Mesenchymal stem cell (in vitro differentiated cells and primary cell): ENCODE measurements around the gene ANKDD1A.

Source experiments
- DNase-seq: peaks from one replicate; pipeline ENCODE4 v3.0.0-alpha.2; 2013
- H2AFZ ChIP-seq: one replicate; pipeline ENCODE4 v1.6.1; 2013; ENCODE audit warnings: low read depth, mild to moderate bottlenecking, control low read depth, inconsistent platforms, low read length, moderate library complexity
- H2AK5ac ChIP-seq: 2 replicates; pipeline ENCODE4 v1.6.1; 2013; ENCODE audit warnings: low read length, moderate library complexity, mild to moderate bottlenecking, inconsistent platforms; ENCODE audit not compliant: severe bottlenecking
- H2BK120ac ChIP-seq: one replicate; pipeline ENCODE4 v1.6.1; 2013; ENCODE audit warnings: low read depth, mild to moderate bottlenecking, inconsistent platforms, low read length, moderate library complexity
- H2BK12ac ChIP-seq, 2 experiments: one replicate each; pipeline ENCODE4 v1.6.1; 2013; ENCODE audit warnings: inconsistent platforms in 2 of 2, low read length in 2 of 2, mild to moderate bottlenecking in 2 of 2, moderate library complexity in 2 of 2, control low read depth in 1 of 2
- H2BK15ac ChIP-seq: one replicate; pipeline ENCODE4 v1.6.1; 2013; ENCODE audit warnings: mild to moderate bottlenecking, low read depth, inconsistent platforms; ENCODE audit not compliant: poor library complexity, severe bottlenecking
- H2BK5ac ChIP-seq: 2 replicates; pipeline ENCODE4 v1.6.1; 2013; ENCODE audit warnings: low read depth, mild to moderate bottlenecking, low read length, control low read depth, inconsistent platforms; ENCODE audit not compliant: poor library complexity, severe bottlenecking
- H3K14ac ChIP-seq, 2 experiments: one replicate each; pipeline ENCODE4 v1.6.1; 2013; ENCODE audit warnings: inconsistent platforms in 2 of 2, low read length in 2 of 2, control low read depth in 1 of 2, mild to moderate bottlenecking in 1 of 2, moderate library complexity in 1 of 2
- H3K18ac ChIP-seq, 2 experiments: one replicate each; pipeline ENCODE4 v1.6.1; 2013; ENCODE audit warnings: inconsistent platforms in 2 of 2, low read length in 2 of 2, control low read depth in 1 of 2, low read depth in 1 of 2, mild to moderate bottlenecking in 1 of 2
- H3K23ac ChIP-seq, 2 experiments: one replicate each; pipeline ENCODE4 v1.6.1; 2013; ENCODE audit warnings: inconsistent platforms in 2 of 2, low read length in 2 of 2, mild to moderate bottlenecking in 2 of 2, moderate library complexity in 2 of 2, control low read depth in 1 of 2
- H3K27ac ChIP-seq: 2 replicates; pipeline ENCODE4 v1.5.1; 2013; ENCODE audit warnings: mild to moderate bottlenecking, moderate library complexity, low read length, control low read depth, inconsistent platforms; ENCODE audit not compliant: poor library complexity, severe bottlenecking
- H3K27me3 ChIP-seq, 2 experiments: 2 replicates each; pipeline versions ENCODE4 v1.6.1 to v1.7.0; 2013; ENCODE audit warnings: low read length in 2 of 2, mild to moderate bottlenecking in 2 of 2, moderate library complexity in 2 of 2, control low read depth in 1 of 2, inconsistent platforms in 1 of 2; ENCODE audit not compliant: control insufficient read depth in 1 of 2, insufficient read depth in 1 of 2
- H3K36me3 ChIP-seq, 2 experiments: 2 replicates each; pipeline versions ENCODE4 v1.6.1 to v1.7.0; 2013; ENCODE audit warnings: low read length in 2 of 2, control low read depth in 1 of 2, inconsistent platforms in 1 of 2, low read depth in 1 of 2, mild to moderate bottlenecking in 1 of 2; ENCODE audit not compliant: insufficient read depth in 2 of 2, control insufficient read depth in 1 of 2
- H3K4ac ChIP-seq, 2 experiments: one replicate each; pipeline ENCODE4 v1.6.1; 2013; ENCODE audit warnings: inconsistent platforms in 2 of 2, low read length in 2 of 2, mild to moderate bottlenecking in 2 of 2, moderate library complexity in 2 of 2, control low read depth in 1 of 2, low read depth in 1 of 2
- H3K4me1 ChIP-seq: 2 replicates; pipeline ENCODE4 v1.6.1; 2013; ENCODE audit warnings: low read depth, low read length, control low read depth; ENCODE audit not compliant: control insufficient read depth, insufficient read depth
- H3K4me2 ChIP-seq: 2 replicates; pipeline ENCODE4 v1.6.1; 2013; ENCODE audit warnings: low read length, mild to moderate bottlenecking, inconsistent platforms; ENCODE audit not compliant: poor library complexity, severe bottlenecking
- H3K4me3 ChIP-seq, 2 experiments: 2 replicates each; pipeline versions ENCODE4 v1.5.1 to v1.7.0; 2013; ENCODE audit warnings: low read length in 2 of 2, mild to moderate bottlenecking in 2 of 2, control low read depth in 1 of 2, low read depth in 1 of 2; ENCODE audit not compliant: insufficient read depth in 1 of 2
- H3K79me1 ChIP-seq: replicated peaks from 2 replicates; pipeline ENCODE4 v1.6.1; 2013; ENCODE audit warnings: mild to moderate bottlenecking, control low read depth, low read length, inconsistent platforms; ENCODE audit not compliant: poor library complexity, severe bottlenecking
- H3K9ac ChIP-seq: 2 replicates; pipeline ENCODE4 v1.7.0; 2013; ENCODE audit warnings: mild to moderate bottlenecking, low read length, moderate library complexity
- H3K9me3 ChIP-seq: 2 replicates; pipeline ENCODE4 v1.7.0; 2013; ENCODE audit warnings: mild to moderate bottlenecking, low read length; ENCODE audit not compliant: control insufficient read depth
- H4K8ac ChIP-seq: one replicate; pipeline ENCODE4 v1.6.1; 2013; ENCODE audit warnings: inconsistent platforms, mild to moderate bottlenecking, low read length, moderate library complexity
- H4K91ac ChIP-seq: one replicate; pipeline ENCODE4 v1.6.1; 2013; ENCODE audit warnings: mild to moderate bottlenecking, low read length, inconsistent platforms
- WGBS: methylation state at CpG from one replicate; pipeline ENCODE4 v1.1.7; 2013; ENCODE audit warnings: mixed read lengths; 5-methylcytosine and 5-hydroxymethylcytosine counted together

The ANKDD1A gene

DNA sequence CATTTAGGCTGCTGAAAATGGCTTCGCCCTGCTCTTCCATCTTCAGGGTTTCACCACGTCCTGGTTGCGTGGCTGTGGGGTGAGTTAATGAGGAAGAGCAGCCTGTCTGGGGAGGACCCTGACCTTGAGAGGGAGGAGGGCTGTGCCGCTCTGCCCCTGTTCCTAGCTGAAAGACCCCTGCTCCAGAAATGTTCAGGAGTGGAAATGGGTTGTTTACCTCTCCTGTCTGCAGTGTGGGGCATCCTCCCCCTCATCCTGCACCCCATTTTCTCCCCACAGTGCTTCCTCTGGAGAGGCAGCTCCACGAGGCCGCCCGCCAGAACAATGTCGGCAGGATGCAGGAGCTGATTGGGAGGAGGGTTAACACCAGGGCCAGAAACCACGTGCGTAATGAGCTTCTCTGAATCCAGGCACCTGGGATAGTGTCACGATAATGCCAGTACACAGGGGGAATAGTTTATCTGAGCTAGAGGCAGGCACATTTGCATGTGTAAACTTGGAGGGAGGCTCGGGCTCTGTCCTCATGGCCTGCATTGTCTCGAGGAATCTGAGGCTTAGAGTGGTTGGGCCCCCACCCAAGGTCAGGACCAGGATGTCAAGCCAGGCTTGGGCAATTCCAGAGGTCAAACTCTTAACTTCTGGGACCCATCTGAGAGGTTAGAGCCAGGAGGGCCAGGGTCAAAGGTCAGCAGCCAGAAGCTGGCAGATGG is 4.0 kb downstream of the ANKDD1A start:
- no peak overlapping the region for H2AFZ ChIP-seq
- no peak overlapping the region for H3K4me2 ChIP-seq
- no peaks in the 10 kb centered on the region for H3K79me1 ChIP-seq
- DNase-seq: no peak
- no peaks in the 10 kb centered on the region for H3K36me3 ChIP-seq
- H2BK12ac ChIP-seq: peak overlapping the region in 1 of 2 experiments; percentile 25
- 53% methylated on average over 12 of the region's 13 CpGs for WGBS
- peaks cover 15% of the 10 kb centered on the region for H3K4me1 ChIP-seq
- H3K9me3 ChIP-seq: no peaks in the 10 kb centered on the region
- no peak overlapping the region for H3K18ac ChIP-seq
- H4K8ac ChIP-seq: peak overlapping the region; percentile 51
- H3K4ac ChIP-seq: no peak overlapping the region
- H3K9ac ChIP-seq: no peak overlapping the region
- H2BK5ac ChIP-seq: no peak overlapping the region
- no peak overlapping the region for H4K91ac ChIP-seq
- H3K27ac ChIP-seq: no peak overlapping the region
- no peak overlapping the region for H3K14ac ChIP-seq
- H2BK120ac ChIP-seq: no peak overlapping the region
- H3K4me3 ChIP-seq: no peak overlapping the region
- no peak overlapping the region for H3K23ac ChIP-seq
- H2AK5ac ChIP-seq: no peak overlapping the region
- no peak overlapping the region for H2BK15ac ChIP-seq
- H3K27me3 ChIP-seq: no peaks in the 10 kb centered on the region

DNA sequence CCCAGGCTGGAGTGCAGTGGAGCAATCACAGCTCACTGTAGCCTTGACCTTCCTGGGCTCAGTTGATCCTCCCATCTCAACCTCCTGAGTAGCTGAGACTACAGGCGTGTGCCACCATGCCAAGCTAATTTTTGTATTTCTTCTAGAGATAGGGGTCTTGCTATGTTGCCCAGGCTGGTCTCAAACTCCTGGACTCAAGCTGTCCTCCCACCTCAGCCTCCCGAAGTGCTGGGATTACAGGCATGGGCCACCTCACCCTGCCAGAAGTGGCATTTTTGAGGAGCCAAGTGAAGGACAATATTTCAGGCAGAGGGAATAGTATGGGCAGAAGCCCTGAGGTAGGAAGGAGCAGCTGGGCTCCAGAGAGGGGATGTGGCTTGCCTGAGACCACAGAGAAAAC is 4.7 kb downstream of the ANKDD1A start:
- Histone ChIP-seq H3K36me3 (no peaks in the 10 kb centered on the region), H3K9me3 (no peaks in the 10 kb centered on the region), H2BK120ac (no peak overlapping the region), H4K91ac (no peak overlapping the region), H4K8ac (no peak overlapping the region), H3K4me1 (peaks cover 14% of the 10 kb centered on the region), H3K79me1 (no peaks in the 10 kb centered on the region), H3K9ac (no peak overlapping the region), H2BK5ac (no peak overlapping the region), H3K4me3 (no peak overlapping the region), H2BK15ac (no peak overlapping the region), H3K23ac (no peak overlapping the region), H3K27ac (no peak overlapping the region), H3K27me3 (no peaks in the 10 kb centered on the region), H3K4me2 (no peak overlapping the region), H3K4ac (no peak overlapping the region), H2AK5ac (no peak overlapping the region), H2BK12ac (no peak overlapping the region), H3K14ac (no peak overlapping the region), H3K18ac (no peak overlapping the region), H2AFZ (no peak overlapping the region)
- 92% methylated on average over 1 of the region's 2 CpGs for WGBS
- DNase-seq: no peak

DNA sequence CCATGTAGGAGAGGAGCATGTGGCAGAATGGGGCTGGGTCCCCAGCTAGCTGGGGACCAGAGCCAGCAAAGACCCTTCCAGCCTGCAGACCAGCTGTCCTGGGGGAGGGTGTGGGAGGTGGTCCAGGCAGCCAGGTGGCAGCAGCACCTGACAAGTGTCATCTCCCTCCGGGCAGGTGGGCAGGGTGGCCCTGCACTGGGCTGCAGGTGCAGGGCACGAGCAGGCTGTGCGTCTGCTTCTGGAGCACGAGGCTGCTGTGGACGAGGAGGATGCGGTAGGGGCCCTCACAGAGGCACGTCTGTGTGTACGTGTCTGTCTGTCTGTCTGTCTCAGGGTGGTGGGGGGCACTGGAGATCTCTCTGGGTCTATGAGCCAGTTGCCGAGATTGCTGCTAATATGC is 5.5 kb downstream of the ANKDD1A start:
- no peak overlapping the region for H2BK12ac ChIP-seq
- no peak overlapping the region for H3K23ac ChIP-seq
- DNase-seq: no peak
- H3K79me1 ChIP-seq: no peaks in the 10 kb centered on the region
- no peak overlapping the region for H2BK15ac ChIP-seq
- H3K27ac ChIP-seq: no peak overlapping the region
- no peak overlapping the region for H3K4me2 ChIP-seq
- H4K91ac ChIP-seq: no peak overlapping the region
- no peak overlapping the region for H3K9ac ChIP-seq
- H3K4ac ChIP-seq: no peak overlapping the region
- no peak overlapping the region for H2BK120ac ChIP-seq
- no peak overlapping the region for H3K4me3 ChIP-seq
- H4K8ac ChIP-seq: no peak overlapping the region
- no peak overlapping the region for H3K14ac ChIP-seq
- WGBS: 88% methylated on average over 9 of the region's 9 CpGs
- no peak overlapping the region for H2AK5ac ChIP-seq
- no peak overlapping the region for H3K18ac ChIP-seq
- H3K36me3 ChIP-seq: no peaks in the 10 kb centered on the region
- no peak overlapping the region for H2AFZ ChIP-seq
- peaks cover 8% of the 10 kb centered on the region for H3K4me1 ChIP-seq
- no peak overlapping the region for H2BK5ac ChIP-seq
- no peaks in the 10 kb centered on the region for H3K9me3 ChIP-seq
- no peaks in the 10 kb centered on the region for H3K27me3 ChIP-seq

DNA sequence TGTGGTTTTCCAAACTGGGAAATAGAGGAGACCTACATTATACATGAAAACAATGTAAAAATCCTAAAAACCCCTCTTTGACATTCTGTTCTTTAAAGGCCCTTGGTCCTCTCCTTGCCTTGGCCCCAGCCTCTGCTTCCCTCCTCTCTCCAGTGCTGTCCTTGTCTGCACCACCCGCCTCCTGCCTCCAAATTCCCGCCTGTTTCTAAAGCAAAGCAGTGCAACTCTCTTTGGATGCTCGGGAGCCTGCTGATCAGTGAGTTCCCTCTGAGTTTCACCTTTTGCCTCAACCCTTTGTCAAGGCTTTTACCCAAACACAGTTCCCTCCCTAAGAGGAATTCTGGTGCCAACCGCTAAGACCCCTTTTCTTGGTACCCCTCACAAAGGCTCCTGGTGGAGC is 8.0 kb downstream of the ANKDD1A start:
- no peaks in the 10 kb centered on the region for H3K27me3 ChIP-seq
- H2BK120ac ChIP-seq: no peak overlapping the region
- H3K4me3 ChIP-seq: no peak overlapping the region
- no peak overlapping the region for H2BK12ac ChIP-seq
- WGBS: 93% methylated on average over 4 of the region's 4 CpGs
- no peak overlapping the region for H2BK5ac ChIP-seq
- H4K8ac ChIP-seq: no peak overlapping the region
- H3K4me2 ChIP-seq: no peak overlapping the region
- no peaks in the 10 kb centered on the region for H3K36me3 ChIP-seq
- no peak overlapping the region for H2AK5ac ChIP-seq
- H3K9me3 ChIP-seq: no peaks in the 10 kb centered on the region
- no peak overlapping the region for H4K91ac ChIP-seq
- no peak overlapping the region for H2BK15ac ChIP-seq
- H3K4me1 ChIP-seq: peaks cover 8% of the 10 kb centered on the region
- DNase-seq: no peak
- H3K27ac ChIP-seq: no peak overlapping the region
- no peaks in the 10 kb centered on the region for H3K79me1 ChIP-seq
- no peak overlapping the region for H3K18ac ChIP-seq
- no peak overlapping the region for H3K4ac ChIP-seq
- no peak overlapping the region for H3K14ac ChIP-seq
- no peak overlapping the region for H3K23ac ChIP-seq
- no peak overlapping the region for H3K9ac ChIP-seq
- H2AFZ ChIP-seq: no peak overlapping the region
